Astrocyte of the cerebellum (primary cell): ENCODE results near the gene MRC2.

Source experiments
- DNase-seq: peaks from one replicate; pipeline ENCODE4 v3.0.0-alpha.2; 2011; ENCODE audit warnings: low read depth
- H3K4me3 ChIP-seq: 2 replicates; pipeline ENCODE4 v1.5.1; 2011; ENCODE audit warnings: mild to moderate bottlenecking, low read depth, low read length, moderate library complexity
- CTCF ChIP-seq: IDR thresholded peaks from 2 replicates; pipeline ENCODE4 v1.5.1; 2012; ENCODE audit warnings: low read length, low read depth, moderate library complexity, mild to moderate bottlenecking; ENCODE audit errors: missing control alignments
- in situ Hi-C: cut with HindIII; loops from 2 replicates; pipeline ENCODE4 v1.10.0; 2017; ENCODE audit warnings: low sequenced_read_pairs

Gene MRC2

GRCh38 chr17:62739645-62740388 lies 112.3 kb downstream of the MRC2 start:
- no peak for TF ChIP-seq CTCF
- in situ Hi-C loops = no loop called here
- no peak for DNase-seq
- no peak overlapping the region for H3K4me3 ChIP-seq

GRCh38 chr17:62741290-62741689 lies 113.8 kb downstream of the MRC2 start:
- no peak overlapping the region for H3K4me3 ChIP-seq
- in situ Hi-C loops = no loop called here
- no peak for TF ChIP-seq CTCF
- no peak for DNase-seq
